ENCODE measurements around the gene CDK2. TPM values are rescaled to one million over a fixed set of nuclear protein-coding genes. Genes with fewer than 3 reads are reported as not detected.
A peak's percentile ranks its signal among the peaks of the same experiment; 100 is the strongest.

CDK2 gene
- total and polyA plus RNA-seq, 9 of the 15 experiments (the other 6 are each of a cell fraction or from before 2014, with no cell fraction given): 17.4 to 213 (median 109) TPM

DNA sequence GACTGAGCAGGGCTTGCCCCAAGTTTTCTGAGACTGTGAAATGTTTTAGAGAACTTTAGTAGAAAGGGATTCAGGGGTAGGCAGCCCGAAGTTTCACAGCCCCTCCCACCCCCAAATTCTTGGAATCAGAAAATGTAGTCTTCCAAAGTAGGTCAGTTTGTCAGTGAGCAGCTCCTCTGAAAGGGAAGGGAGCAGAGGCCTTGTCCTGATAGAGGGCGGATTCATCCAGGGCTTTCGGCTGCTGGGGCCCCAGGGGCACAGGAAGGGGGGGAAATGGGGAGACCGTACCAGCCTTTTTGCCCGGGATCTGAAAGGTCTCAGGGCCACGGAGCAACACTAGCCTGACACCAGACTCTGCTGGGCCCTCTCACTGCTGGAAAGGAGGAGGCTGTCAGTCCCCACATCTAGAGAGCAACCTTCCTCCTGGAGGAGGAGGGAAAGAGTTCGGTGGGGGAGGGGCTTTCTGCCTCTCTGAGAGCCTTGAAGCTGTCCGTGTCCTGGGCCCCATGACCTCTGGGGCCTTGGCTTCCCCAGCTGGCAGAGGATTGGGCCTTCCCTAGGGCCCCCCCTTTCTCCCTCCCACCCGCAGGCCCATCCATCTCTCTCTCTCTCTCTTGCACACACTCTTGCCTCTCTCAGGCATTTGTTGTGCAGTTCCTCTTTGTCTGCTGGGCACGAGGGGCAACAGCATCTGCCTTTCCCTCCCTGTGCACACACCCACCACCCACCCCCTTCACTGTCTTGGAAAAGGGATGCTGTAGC, 54.0 kb downstream of the CDK2 start, which contains the start of gene IKZF4:
Gene IKZF4 (plus strand): TSS at position 621 of the 762 bp plus-strand sequence. CDS start 451 bp downstream, outside the sequence.
- no peaks in the 10 kb centered on the region for H3K9me1 ChIP-seq (ENCODE audit: control insufficient read depth, insufficient read depth, low read length)
- WGBS (ENCODE audit: insufficient coverage, low coverage, missing lambda C conversion rate): 3% methylated on average over 8 of the region's 10 CpGs
- in situ Hi-C loops (cut with MboI): loop anchor here (10.0 kb wide), 1 partner anchor 206 kb away; the partner anchor contains the start of genes ORMDL2 and SARNP
- H3K9me3 ChIP-seq (replicated peaks; ENCODE audit: control insufficient read depth, insufficient read depth, low read depth, low read length): no peaks in the 10 kb centered on the region
- peak within 1 kb of the TSS; percentile 80 for H2AFZ ChIP-seq (ENCODE audit: low read depth, low read length)
- H3K4me2 ChIP-seq (ENCODE audit: insufficient read depth, low read length): peak within 1 kb of the TSS; percentile 92
- peaks cover 27 to 41% of the 10 kb centered on the region in 2 experiments for H3K4me1 ChIP-seq (replicated peaks in 1 of 2; ENCODE audit: control insufficient read depth in 2 of 2, insufficient read depth in 2 of 2, low read length in 2 of 2)
- no peaks in the 10 kb centered on the region for H3K27me3 ChIP-seq (ENCODE audit: control insufficient read depth in 2 of 2, insufficient read depth in 2 of 2, low read length in 2 of 2)
- intact Hi-C loops (cut with micrococcal nuclease): loop anchor here (1.0 to 2.0 kb wide), 3 partner anchors 13 to 48 kb away; partner anchors contain the start of gene SUOX
- ATAC-seq (peak; percentile 79), FAIRE-seq (peak; percentile 86), DNase-seq (ENCODE audit: extremely low read depth in 1 of 4, low spot score in 3 of 4) (peak; percentile 76 to 95 (median 81))
- BruUV-seq (replicated peaks): TSS peak; percentile 51
- no peaks in the 10 kb centered on the region for H4K20me1 ChIP-seq (replicated peaks; ENCODE audit: control insufficient read depth, insufficient read depth, low read length)
- H3K4me3 ChIP-seq: peak within 1 kb of the TSS; percentile 46
- H3K79me2 ChIP-seq (ENCODE audit: control insufficient read depth, insufficient read depth, low read length): peaks cover 55% of the 10 kb centered on the region
- peaks cover 20% of the 10 kb centered on the region; the same call in 2 of the 3 replicates for H3K36me3 ChIP-seq (ENCODE audit: control insufficient read depth, insufficient read depth, low read length)
- H3K9ac ChIP-seq (ENCODE audit: insufficient read depth in 1 of 2, low read depth in 2 of 2, low read length in 2 of 2): peak within 1 kb of the TSS; percentile 80 to 93
- CTCF ChIA-PET (ENCODE audit: low intra/inter-chr PET ratio): no interaction called here
- POLR2A ChIA-PET: interaction anchor here (0.5 to 4.0 kb wide), 12 partner anchors 10 to 594 kb away, joined by 3 to 28 read pairs (median 4); partner anchors contain the start of genes PA2G4, RAB5B and SUOX
- peak within 1 kb of the TSS; percentile 82 for H3K27ac ChIP-seq (ENCODE audit: extremely low read depth, low read depth, low read length)
- no peak for TF ChIP-seq HOXB6 (CRISPR knock-in tag; IDR thresholded peaks at IDR 0.05; ENCODE audit: borderline replicate concordance)
- peak; percentile 72; the same call in 1 of the 2 replicates for TF ChIP-seq ZBTB7A (IDR thresholded peaks at IDR 0.05; ENCODE audit: borderline replicate concordance, control insufficient read depth, low read depth, low read length)
- TF ChIP-seq EZH2 (IDR thresholded peaks at IDR 0.05; ENCODE audit: borderline replicate concordance, low read depth, low read length): no peak
- TF ChIP-seq, protein P1, sequence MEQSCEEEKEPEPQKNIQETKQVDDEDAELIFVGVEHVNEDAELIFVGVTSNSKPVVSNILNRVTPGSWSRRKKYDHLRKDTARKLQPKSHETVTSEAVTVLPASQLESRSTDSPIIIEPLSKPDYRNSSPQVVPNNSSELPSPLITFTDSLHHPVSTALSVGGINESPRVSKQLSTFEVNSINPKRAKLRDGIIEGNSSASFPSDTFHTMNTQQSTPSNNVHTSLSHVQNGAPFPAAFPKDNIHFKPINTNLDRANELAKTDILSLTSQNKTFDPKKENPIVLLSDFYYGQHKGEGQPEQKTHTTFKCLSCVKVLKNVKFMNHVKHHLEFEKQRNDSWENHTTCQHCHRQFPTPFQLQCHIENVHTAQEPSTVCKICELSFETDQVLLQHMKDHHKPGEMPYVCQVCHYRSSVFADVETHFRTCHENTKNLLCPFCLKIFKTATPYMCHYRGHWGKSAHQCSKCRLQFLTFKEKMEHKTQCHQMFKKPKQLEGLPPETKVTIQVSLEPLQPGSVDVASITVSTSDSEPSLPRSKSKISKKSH (CRISPR knock-in tag; IDR thresholded peaks at IDR 0.05): no peak
- TF ChIP-seq SRSF3 (IDR thresholded peaks at IDR 0.05; ENCODE audit: insufficient read depth, low read length): no peak
- no peak for TF ChIP-seq GTF2F1 (IDR thresholded peaks at IDR 0.05; ENCODE audit: low read depth, low read length)
- no peak for TF ChIP-seq RBM25 (IDR thresholded peaks at IDR 0.05; ENCODE audit: low read depth, low read length, severe bottlenecking)
- no peak for TF ChIP-seq NCOA1 (IDR thresholded peaks at IDR 0.05; ENCODE audit: low read depth)
- peak; percentile 34; the same call in 1 of the 2 replicates for TF ChIP-seq PHF8 (IDR thresholded peaks at IDR 0.05; ENCODE audit: borderline replicate concordance, low read length)
- TF ChIP-seq ZNF444 (CRISPR knock-in tag; IDR thresholded peaks at IDR 0.05): no peak
- TF ChIP-seq ASH1L (IDR thresholded peaks at IDR 0.05; ENCODE audit: borderline replicate concordance, low read depth, partially characterized antibody): no peak
- no peak for TF ChIP-seq SNRNP70 (optimal IDR thresholded peaks at IDR 0.05; ENCODE audit: low read depth, low read length)
- no peak for TF ChIP-seq TSHZ1 (CRISPR knock-in tag; IDR thresholded peaks at IDR 0.05)
- no peak for TF ChIP-seq CGGBP1 (CRISPR knock-in tag; IDR thresholded peaks at IDR 0.05)
- 0 out of 2 replicates have a peak, but pooled peaks have one; percentile 51 for TF ChIP-seq ZNF589 (CRISPR knock-in tag; IDR thresholded peaks at IDR 0.05; ENCODE audit: low read depth)
- peak; percentile 95 for TF ChIP-seq SPI1 (IDR thresholded peaks at IDR 0.05; ENCODE audit: borderline replicate concordance, low read depth, low read length)
